BLaER1 treated with 17β-estradiol and CSF1 and Interleukin-3, amounts not matched to agents 10 nM and 100 nM (cell line): Measurements from ENCODE around the gene OR10AD1.
A peak's percentile ranks its signal among the peaks of the same experiment; 100 is the strongest.

Experiments
- H3K27ac ChIP-seq, 11 experiments: shearing (Covaris generic); formaldehyde crosslinking; 2 replicates each; pipeline ENCODE4 v1.8.1; 2022
- H3K27me3 ChIP-seq, 11 experiments: shearing (Covaris generic); formaldehyde crosslinking; 2 replicates each; pipeline ENCODE4 v1.8.1; 2022
- H3K36me3 ChIP-seq, 11 experiments: shearing (Covaris generic); formaldehyde crosslinking; 2 replicates each; pipeline ENCODE4 v1.8.1; 2022
- H3K4me1 ChIP-seq, 10 experiments: shearing (Covaris generic); formaldehyde crosslinking; 2 replicates each; pipeline ENCODE4 v1.8.1; 2022
- H3K4me2 ChIP-seq, 11 experiments: shearing (Covaris generic); formaldehyde crosslinking; 2 replicates each; pipeline ENCODE4 v1.8.1; 2022
- H3K4me3 ChIP-seq, 10 experiments: shearing (Covaris generic); formaldehyde crosslinking; 2 replicates each; pipeline ENCODE4 v1.8.1; 2022
- H3K9ac ChIP-seq, 11 experiments: shearing (Covaris generic); formaldehyde crosslinking; 2 replicates each; pipeline ENCODE4 v1.8.1; 2022
- H3K9me3 ChIP-seq, 11 experiments: shearing (Covaris generic); formaldehyde crosslinking; replicated peaks in 1 of 11; 2 replicates each; pipeline ENCODE4 v1.8.1; 2022
- H4K20me1 ChIP-seq, 11 experiments: shearing (Covaris generic); formaldehyde crosslinking; 2 replicates each; pipeline ENCODE4 v1.8.1; 2022
- Cebpa-rat ChIP-seq, 11 experiments: shearing (Covaris generic); IDR thresholded peaks; 2 replicates each; pipeline ENCODE4 v1.8.1; 2022

The OR10AD1 gene

DNA sequence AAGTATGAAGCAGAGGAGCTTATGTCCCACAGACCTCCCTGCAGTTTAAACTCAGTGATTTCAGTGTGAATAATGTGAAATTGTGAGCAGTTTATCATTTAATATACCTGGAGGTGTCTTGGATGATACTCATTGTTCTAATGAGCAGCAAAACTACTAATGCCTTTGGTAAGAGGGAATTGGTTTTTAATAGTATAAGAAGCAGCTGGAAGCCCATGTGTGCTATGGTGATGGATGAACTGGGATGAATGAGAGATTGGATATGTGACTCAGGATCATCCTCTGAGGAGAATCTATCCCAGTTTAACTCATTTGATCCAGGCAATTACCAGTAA lies 26.7 kb downstream of the OR10AD1 start:
- TF ChIP-seq Cebpa-rat (IDR thresholded peaks at IDR 0.05), result no peak
- Histone ChIP-seq H3K4me3 (no peak overlapping the region), H3K4me1 (peaks cover 0 to 25% (median 12%) of the 10 kb centered on the region in 10 experiments; a peak in 14 of 20 replicates), H3K4me2 (peak overlapping the region in 1 of 11 experiments; percentile 20; a peak in 1 of 22 replicates), H4K20me1 (no peaks in the 10 kb centered on the region), H3K36me3 (no peaks in the 10 kb centered on the region), H3K27me3 (no peaks in the 10 kb centered on the region), H3K9me3 (no peaks in the 10 kb centered on the region), H3K9ac (no peak overlapping the region), H3K27ac (no peak overlapping the region)

GRCh38 chr12:48175613-48176416 lies 27.3 kb downstream of the OR10AD1 start:
- H3K4me3 ChIP-seq, result no peak overlapping the region
- H3K4me2 ChIP-seq, result peak overlapping the region in 4 of 11 experiments; percentile 4 to 29 (median 15); a peak in 4 of 22 replicates

GRCh38 chr12:48169011-48169410 lies 34.1 kb downstream of the OR10AD1 start:
- Histone ChIP-seq H3K4me1 (no peaks in the 10 kb centered on the region), H3K9me3 (no peaks in the 10 kb centered on the region), H3K27ac (no peak overlapping the region), H3K4me2 (no peak overlapping the region), H3K9ac (no peak overlapping the region), H3K27me3 (no peaks in the 10 kb centered on the region), H3K4me3 (no peak overlapping the region), H4K20me1 (no peaks in the 10 kb centered on the region), H3K36me3 (no peaks in the 10 kb centered on the region)
- no peak for TF ChIP-seq Cebpa-rat (IDR thresholded peaks at IDR 0.05)

More at GRCh38 chr12:48175613-48176416, 27.3 kb downstream of the OR10AD1 start:
- H4K20me1 ChIP-seq, result no peaks in the 10 kb centered on the region
- no peak overlapping the region for H3K27ac ChIP-seq
- no peak for TF ChIP-seq Cebpa-rat (IDR thresholded peaks at IDR 0.05)
- H3K9me3 ChIP-seq, result no peaks in the 10 kb centered on the region
- peaks cover 0 to 25% (median 12%) of the 10 kb centered on the region in 10 experiments; a peak in 14 of 20 replicates for H3K4me1 ChIP-seq
- no peak overlapping the region for H3K9ac ChIP-seq
- H3K27me3 ChIP-seq, result no peaks in the 10 kb centered on the region
- H3K36me3 ChIP-seq, result no peaks in the 10 kb centered on the region

DNA sequence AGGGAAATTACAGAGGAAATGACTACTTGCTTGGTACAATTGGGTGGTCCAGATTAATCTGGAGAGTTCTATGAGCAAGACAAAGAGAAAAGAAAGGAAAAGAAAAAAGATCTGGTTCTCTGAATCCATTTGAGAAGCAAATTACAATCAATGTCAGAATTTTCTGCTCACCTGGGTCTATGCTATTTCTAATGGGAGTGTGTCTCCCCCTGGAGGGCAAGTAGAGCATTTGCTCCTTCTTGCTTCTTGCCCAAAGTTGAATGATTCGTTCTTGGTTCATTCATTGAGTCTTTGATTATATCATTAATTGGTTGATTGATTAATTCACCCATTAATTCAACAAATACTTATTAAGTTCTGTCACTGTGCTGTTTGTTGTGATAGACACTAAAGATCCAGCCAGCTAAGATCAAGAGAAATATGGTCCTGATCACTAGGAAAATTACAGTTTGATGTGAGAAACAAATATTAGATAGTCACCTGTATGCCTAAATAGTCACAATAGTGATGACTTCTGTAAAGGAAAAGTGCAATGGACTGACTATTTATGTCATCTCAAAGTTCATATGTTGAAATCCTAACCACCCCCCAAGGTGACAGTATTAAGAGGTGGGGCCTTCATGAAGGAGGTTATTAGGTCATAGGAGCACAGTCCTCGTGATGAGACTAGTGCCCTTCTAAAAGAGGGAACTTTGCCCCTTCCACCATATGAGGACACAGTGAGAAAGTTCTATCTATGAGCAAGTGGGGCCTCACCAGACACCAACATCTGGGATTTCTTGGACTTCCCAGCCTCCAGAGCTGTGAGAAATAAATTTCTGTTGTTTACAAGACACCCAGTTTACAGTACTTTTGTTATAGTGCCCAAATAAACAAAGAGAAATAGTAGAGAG lies 37.8 kb downstream of the OR10AD1 start:
- H3K4me3 ChIP-seq, result no peak overlapping the region

DNA sequence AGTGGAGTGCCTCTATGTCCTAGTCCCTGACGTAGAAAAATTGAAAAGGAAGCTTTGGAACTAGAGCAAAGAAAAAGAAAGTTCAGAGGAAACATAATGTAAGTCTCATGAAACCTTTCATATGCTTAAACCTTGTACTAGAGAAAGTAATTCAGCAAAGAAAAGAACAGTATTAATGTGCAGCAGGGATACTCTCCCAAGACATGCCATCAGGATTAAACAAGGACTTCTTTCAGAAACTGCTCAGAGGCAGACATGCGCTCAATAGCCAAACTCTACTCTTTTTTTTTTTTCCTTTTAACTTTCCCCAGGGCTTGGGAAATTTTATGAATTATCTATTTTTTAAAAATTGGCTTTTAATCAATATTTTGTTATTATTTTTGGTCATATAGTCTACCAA lies 38.6 kb downstream of the OR10AD1 start:
- no peak overlapping the region for H3K9ac ChIP-seq
- no peak for TF ChIP-seq Cebpa-rat (IDR thresholded peaks at IDR 0.05)
- no peak overlapping the region for H3K4me3 ChIP-seq
- no peaks in the 10 kb centered on the region for H3K36me3 ChIP-seq
- H3K27ac ChIP-seq, result no peak overlapping the region
- no peak overlapping the region for H3K4me2 ChIP-seq
- H3K4me1 ChIP-seq, result peaks cover 0 to 4% (median 0%) of the 10 kb centered on the region in 10 experiments; a peak in 1 of 20 replicates
- H3K27me3 ChIP-seq, result no peaks in the 10 kb centered on the region
- H4K20me1 ChIP-seq, result no peaks in the 10 kb centered on the region
- H3K9me3 ChIP-seq, result no peaks in the 10 kb centered on the region

More for the DNA sequence above, 37.8 kb downstream of the OR10AD1 start:
- Histone ChIP-seq H3K4me1 (0 out of 20 replicates have a peak, but pooled peaks cover 0 to 4% (median 0%) of the 10 kb centered on the region in 10 experiments), H3K36me3 (no peaks in the 10 kb centered on the region), H3K27ac (no peak overlapping the region), H3K9me3 (no peaks in the 10 kb centered on the region), H4K20me1 (no peaks in the 10 kb centered on the region), H3K27me3 (no peaks in the 10 kb centered on the region), H3K9ac (no peak overlapping the region), H3K4me2 (no peak overlapping the region)
- TF ChIP-seq Cebpa-rat (IDR thresholded peaks at IDR 0.05), result no peak

- no peak overlapping the region for H3K4me3 ChIP-seq
- H3K36me3 ChIP-seq, result no peaks in the 10 kb centered on the region
- no peaks in the 10 kb centered on the region for H4K20me1 ChIP-seq
- no peaks in the 10 kb centered on the region for H3K27me3 ChIP-seq
- no peak overlapping the region for H3K4me2 ChIP-seq
- no peak overlapping the region for H3K9ac ChIP-seq
- no peaks in the 10 kb centered on the region for H3K9me3 ChIP-seq
- no peak overlapping the region for H3K27ac ChIP-seq
- peaks cover 0 to 4% (median 0%) of the 10 kb centered on the region in 10 experiments; a peak in 2 of 20 replicates for H3K4me1 ChIP-seq
- TF ChIP-seq Cebpa-rat (IDR thresholded peaks at IDR 0.05), result no peak
These were observed 39.8 kb downstream of the OR10AD1 start for GRCh38 chr12:48163150-48163747.

DNA sequence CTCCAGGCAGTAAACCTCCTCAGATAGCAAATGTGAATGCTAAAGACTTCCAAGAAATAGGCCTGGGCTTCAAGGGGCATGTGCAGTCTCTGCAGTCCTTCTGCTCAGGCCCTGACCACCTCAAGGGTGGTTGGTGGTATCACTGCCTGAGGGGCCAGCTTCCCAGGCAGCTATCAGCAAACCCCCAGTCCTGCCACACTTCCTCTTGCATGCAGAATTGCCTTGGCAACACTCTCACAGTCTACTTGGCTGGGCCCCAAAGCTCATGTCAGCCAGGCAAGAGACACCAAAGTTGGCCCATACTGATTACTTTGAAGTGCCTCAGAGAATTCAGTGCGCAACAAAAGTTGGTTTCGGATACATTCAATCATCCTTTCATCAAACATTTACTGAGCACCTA lies 42.3 kb downstream of the OR10AD1 start:
- no peak for TF ChIP-seq Cebpa-rat (IDR thresholded peaks at IDR 0.05)
- Histone ChIP-seq H3K9ac (no peak overlapping the region), H3K4me1 (peaks cover 8 to 17% (median 15%) of the 10 kb centered on the region in 10 experiments), H3K9me3 (no peaks in the 10 kb centered on the region), H3K4me2 (peak overlapping the region in 1 of 11 experiments; percentile 33; a peak in 2 of 22 replicates), H3K36me3 (no peaks in the 10 kb centered on the region), H4K20me1 (no peaks in the 10 kb centered on the region), H3K4me3 (no peak overlapping the region), H3K27me3 (no peaks in the 10 kb centered on the region), H3K27ac (no peak overlapping the region)

- TF ChIP-seq Cebpa-rat (IDR thresholded peaks at IDR 0.05), result no peak
- Histone ChIP-seq H4K20me1 (no peaks in the 10 kb centered on the region; a peak in 1 of 22 replicates), H3K9ac (no peak overlapping the region), H3K27me3 (no peaks in the 10 kb centered on the region), H3K9me3 (no peaks in the 10 kb centered on the region), H3K27ac (no peak overlapping the region), H3K4me3 (no peak overlapping the region), H3K4me2 (no peak overlapping the region), H3K4me1 (peaks cover 8 to 18% (median 17%) of the 10 kb centered on the region in 10 experiments), H3K36me3 (peaks cover 0 to 3% (median 0%) of the 10 kb centered on the region in 11 experiments; a peak in 1 of 22 replicates)
These were observed 43.0 kb downstream of the OR10AD1 start for GRCh38 chr12:48160046-48160445.
